Measurements from ENCODE around the gene PHACTR3.

Gene PHACTR3

GRCh38 chr20:59787538-59787890 lies 183.2 kb downstream of the PHACTR3 start:
- Mint-ChIP-seq H3K4me1 (ENCODE audit: low read depth) (no peaks in the 10 kb centered on the region), H3K4me3 (no peak overlapping the region), H3K27ac (no peak overlapping the region), H3K27me3 (ENCODE audit: low read depth) (peaks cover 3% of the 10 kb centered on the region), H3K9me3 (no peaks in the 10 kb centered on the region), H3K36me3 (ENCODE audit: low read depth) (no peaks in the 10 kb centered on the region)

- Mint-ChIP-seq H3K9me3 (no peaks in the 10 kb centered on the region), H3K27me3 (ENCODE audit: low read depth) (peaks cover 3% of the 10 kb centered on the region), H3K27ac (no peak overlapping the region), H3K36me3 (ENCODE audit: low read depth) (no peaks in the 10 kb centered on the region), H3K4me3 (no peak overlapping the region), H3K4me1 (ENCODE audit: low read depth) (no peaks in the 10 kb centered on the region)
Measured at GRCh38 chr20:59788196-59788735, 183.9 kb downstream of the PHACTR3 start.

GRCh38 chr20:59788811-59789397 lies 184.6 kb downstream of the PHACTR3 start:
- H3K27ac Mint-ChIP-seq, result no peak overlapping the region

GRCh38 chr20:59789686-59790085 lies 185.3 kb downstream of the PHACTR3 start:
- no peaks in the 10 kb centered on the region for H3K36me3 Mint-ChIP-seq (ENCODE audit: low read depth)
- H3K9me3 Mint-ChIP-seq, result no peaks in the 10 kb centered on the region
- no peak overlapping the region for H3K27ac Mint-ChIP-seq

More at GRCh38 chr20:59788811-59789397, 184.6 kb downstream of the PHACTR3 start:
- Mint-ChIP-seq H3K27me3 (ENCODE audit: low read depth) (peaks cover 3% of the 10 kb centered on the region), H3K9me3 (no peaks in the 10 kb centered on the region), H3K36me3 (ENCODE audit: low read depth) (no peaks in the 10 kb centered on the region), H3K4me3 (no peak overlapping the region), H3K4me1 (ENCODE audit: low read depth) (no peaks in the 10 kb centered on the region)

GRCh38 chr20:59790346-59790745 lies 186.0 kb downstream of the PHACTR3 start:
- H3K4me1 Mint-ChIP-seq (ENCODE audit: low read depth), result no peaks in the 10 kb centered on the region
- peaks cover 3% of the 10 kb centered on the region for H3K27me3 Mint-ChIP-seq (ENCODE audit: low read depth)
- H3K4me3 Mint-ChIP-seq, result no peak overlapping the region
- no peak overlapping the region for H3K27ac Mint-ChIP-seq
- H3K9me3 Mint-ChIP-seq, result no peaks in the 10 kb centered on the region
- H3K36me3 Mint-ChIP-seq (ENCODE audit: low read depth), result no peaks in the 10 kb centered on the region

More at GRCh38 chr20:59789686-59790085, 185.3 kb downstream of the PHACTR3 start:
- no peak overlapping the region for H3K4me3 Mint-ChIP-seq
- peaks cover 3% of the 10 kb centered on the region for H3K27me3 Mint-ChIP-seq (ENCODE audit: low read depth)
- no peaks in the 10 kb centered on the region for H3K4me1 Mint-ChIP-seq (ENCODE audit: low read depth)

GRCh38 chr20:59792300-59792699 lies 188.0 kb downstream of the PHACTR3 start:
- H3K4me3 Mint-ChIP-seq, result no peak overlapping the region
- peaks cover 13% of the 10 kb centered on the region for H3K9me3 Mint-ChIP-seq
- no peak overlapping the region for H3K27ac Mint-ChIP-seq
- no peaks in the 10 kb centered on the region for H3K4me1 Mint-ChIP-seq (ENCODE audit: low read depth)
- peaks cover 3% of the 10 kb centered on the region for H3K27me3 Mint-ChIP-seq (ENCODE audit: low read depth)
- no peaks in the 10 kb centered on the region for H3K36me3 Mint-ChIP-seq (ENCODE audit: low read depth)

- Mint-ChIP-seq H3K27ac (no peak overlapping the region), H3K36me3 (ENCODE audit: low read depth) (no peaks in the 10 kb centered on the region), H3K27me3 (ENCODE audit: low read depth) (peaks cover 8% of the 10 kb centered on the region), H3K9me3 (peaks cover 13% of the 10 kb centered on the region), H3K4me3 (no peak overlapping the region), H3K4me1 (ENCODE audit: low read depth) (no peaks in the 10 kb centered on the region)
Measured at GRCh38 chr20:59794555-59794954, 190.2 kb downstream of the PHACTR3 start.

- Mint-ChIP-seq H3K9me3 (peaks cover 22% of the 10 kb centered on the region), H3K4me1 (ENCODE audit: low read depth) (no peaks in the 10 kb centered on the region), H3K4me3 (no peak overlapping the region), H3K27ac (no peak overlapping the region), H3K27me3 (ENCODE audit: low read depth) (peaks cover 8% of the 10 kb centered on the region), H3K36me3 (ENCODE audit: low read depth) (no peaks in the 10 kb centered on the region)
Measured at GRCh38 chr20:59800309-59800708, 196.0 kb downstream of the PHACTR3 start.

GRCh38 chr20:59802018-59802417 lies 197.7 kb downstream of the PHACTR3 start:
- H3K36me3 Mint-ChIP-seq (ENCODE audit: low read depth), result no peaks in the 10 kb centered on the region
- no peaks in the 10 kb centered on the region for H3K4me1 Mint-ChIP-seq (ENCODE audit: low read depth)
- peaks cover 8% of the 10 kb centered on the region for H3K27me3 Mint-ChIP-seq (ENCODE audit: low read depth)
- H3K9me3 Mint-ChIP-seq, result peaks cover 11% of the 10 kb centered on the region
- H3K4me3 Mint-ChIP-seq, result no peak overlapping the region
- no peak overlapping the region for H3K27ac Mint-ChIP-seq

- Mint-ChIP-seq H3K4me1 (ENCODE audit: low read depth) (no peaks in the 10 kb centered on the region), H3K4me3 (no peak overlapping the region), H3K27me3 (ENCODE audit: low read depth) (peaks cover 8% of the 10 kb centered on the region), H3K27ac (no peak overlapping the region), H3K9me3 (peaks cover 9% of the 10 kb centered on the region), H3K36me3 (ENCODE audit: low read depth) (no peaks in the 10 kb centered on the region)
Measured at GRCh38 chr20:59802471-59803221, 198.3 kb downstream of the PHACTR3 start.

- H3K36me3 Mint-ChIP-seq (ENCODE audit: low read depth), result no peaks in the 10 kb centered on the region
Measured at GRCh38 chr20:59804347-59804746, 200.0 kb downstream of the PHACTR3 start.

GRCh38 chr20:59804871-59805665 lies 200.7 kb downstream of the PHACTR3 start:
- no peak overlapping the region for H3K4me3 Mint-ChIP-seq
- no peak overlapping the region for H3K27ac Mint-ChIP-seq
- H3K9me3 Mint-ChIP-seq, result peaks cover 9% of the 10 kb centered on the region
- H3K36me3 Mint-ChIP-seq (ENCODE audit: low read depth), result no peaks in the 10 kb centered on the region
- H3K4me1 Mint-ChIP-seq (ENCODE audit: low read depth), result no peaks in the 10 kb centered on the region
- H3K27me3 Mint-ChIP-seq (ENCODE audit: low read depth), result peaks cover 4% of the 10 kb centered on the region

More at GRCh38 chr20:59804347-59804746, 200.0 kb downstream of the PHACTR3 start:
- peaks cover 4% of the 10 kb centered on the region for H3K27me3 Mint-ChIP-seq (ENCODE audit: low read depth)
- no peaks in the 10 kb centered on the region for H3K4me1 Mint-ChIP-seq (ENCODE audit: low read depth)
- peaks cover 9% of the 10 kb centered on the region for H3K9me3 Mint-ChIP-seq
- H3K27ac Mint-ChIP-seq, result no peak overlapping the region
- no peak overlapping the region for H3K4me3 Mint-ChIP-seq

- H3K9me3 Mint-ChIP-seq, result peaks cover 1% of the 10 kb centered on the region
- no peak overlapping the region for H3K27ac Mint-ChIP-seq
- no peak overlapping the region for H3K4me3 Mint-ChIP-seq
- H3K27me3 Mint-ChIP-seq (ENCODE audit: low read depth), result peaks cover 4% of the 10 kb centered on the region
- no peaks in the 10 kb centered on the region for H3K4me1 Mint-ChIP-seq (ENCODE audit: low read depth)
- no peaks in the 10 kb centered on the region for H3K36me3 Mint-ChIP-seq (ENCODE audit: low read depth)
Measured at GRCh38 chr20:59805786-59806577, 201.6 kb downstream of the PHACTR3 start.

- no peak overlapping the region for H3K27ac Mint-ChIP-seq
- H3K36me3 Mint-ChIP-seq (ENCODE audit: low read depth), result no peaks in the 10 kb centered on the region
- H3K4me3 Mint-ChIP-seq, result no peak overlapping the region
- H3K4me1 Mint-ChIP-seq (ENCODE audit: low read depth), result no peaks in the 10 kb centered on the region
- H3K9me3 Mint-ChIP-seq, result no peaks in the 10 kb centered on the region
- H3K27me3 Mint-ChIP-seq (ENCODE audit: low read depth), result peaks cover 4% of the 10 kb centered on the region
Measured at GRCh38 chr20:59806578-59806975, 202.2 kb downstream of the PHACTR3 start.

All from T-helper 1 cell treated with Interleukin-12 subunit alpha and Interleukin-12 subunit beta and Interleukin-4 antibody, amounts not matched to agents 30 μg/mL and 1 μg/mL, for 36 hours (primary cell).